PC-3 (cell line): Measurements from ENCODE around the gene SOX18. TPM values are rescaled to one million over a fixed set of nuclear protein-coding genes. Genes with fewer than 3 reads are reported as not detected.

ENCODE experiments used
- ATAC-seq: fragments of 200-7000 bp; cut with Tn5 transposase; 2 replicates; pipeline ENCODE4 v1.9.1; 2020; ENCODE audit warnings: mild to moderate bottlenecking, moderate library complexity
- BruUV-seq: library from RNA; stranded (reverse); fragments of 400-500 nt; replicated peaks from 2 replicates; lab custom pipeline; 2021; lab: Mats Ljungman, UMichigan
- CTCF ChIA-PET: fragments of 300-600 bp; sonication (Branson Sonifier 250); formaldehyde crosslinking; loops from one replicate; lab custom pipeline; 2022; ENCODE audit warnings: antibody characterized with exemption; lab: Charles Lee
- POLR2A ChIA-PET: fragments of 300-600 bp; sonication (Branson Sonifier 250); formaldehyde crosslinking; loops from one replicate; lab custom pipeline; 2022; ENCODE audit warnings: antibody characterized with exemption; ENCODE audit not compliant: unreplicated experiment; lab: Charles Lee
- DNase-seq: peaks from one replicate; pipeline ENCODE4 v3.0.0-alpha.2; 2015
- H2AFZ ChIP-seq: fragments of 300-600 bp; sonication (generic); 2 replicates; pipeline ENCODE4 v1.6.0; 2016; ENCODE audit warnings: antibody characterized with exemption, low read length
- H3F3A ChIP-seq: fragments of 300-600 bp; sonication (generic); one replicate; pipeline ENCODE4 v1.6.0; 2017; ENCODE audit warnings: antibody characterized with exemption, low read length, control low read depth, mild to moderate bottlenecking; ENCODE audit not compliant: unreplicated experiment
- H3K27ac ChIP-seq: fragments of 300-600 bp; sonication (generic); 2 replicates; pipeline ENCODE4 v1.5.1; 2016; ENCODE audit warnings: mild to moderate bottlenecking, low read length
- H3K27me3 ChIP-seq: fragments of 300-600 bp; sonication (generic); 2 replicates; pipeline ENCODE4 v1.6.1; 2016; ENCODE audit warnings: low read length, mixed read lengths
- H3K36me3 ChIP-seq: fragments of 300-600 bp; sonication (generic); 2 replicates; pipeline ENCODE4 v1.6.1; 2016; ENCODE audit warnings: low read depth, mixed run types, low read length, mixed read lengths
- H3K4me1 ChIP-seq: fragments of 300-600 bp; sonication (generic); 2 replicates; pipeline ENCODE4 v1.5.1; 2016; ENCODE audit warnings: low read length; ENCODE audit not compliant: insufficient read depth
- H3K4me2 ChIP-seq: fragments of 300-600 bp; sonication (generic); 2 replicates; pipeline ENCODE4 v1.6.0; 2016; ENCODE audit warnings: low read length
- H3K4me3 ChIP-seq: fragments of 300-600 bp; sonication (generic); 2 replicates; pipeline ENCODE4 v1.5.1; 2016; ENCODE audit warnings: mild to moderate bottlenecking, low read length, mixed read lengths
- H3K79me2 ChIP-seq: fragments of 300-600 bp; sonication (generic); 2 replicates; pipeline ENCODE4 v1.6.1; 2017; ENCODE audit warnings: low read length, mixed read lengths
- H3K9ac ChIP-seq: fragments of 300-600 bp; sonication (generic); 2 replicates; pipeline ENCODE4 v1.6.0; 2016; ENCODE audit warnings: mild to moderate bottlenecking, low read length
- H3K9me2 ChIP-seq: fragments of 300-600 bp; sonication (generic); replicated peaks from 2 replicates; pipeline ENCODE4 v1.6.1; 2016; ENCODE audit warnings: mixed run types, low read length, mixed read lengths
- H3K9me3 ChIP-seq: fragments of 300-600 bp; sonication (generic); 2 replicates; pipeline ENCODE4 v1.6.1; 2016; ENCODE audit warnings: low read length, mixed read lengths
- H4K20me1 ChIP-seq: fragments of 300-600 bp; sonication (generic); 2 replicates; pipeline ENCODE4 v1.6.1; 2016; ENCODE audit warnings: low read length, mixed read lengths
- EZH2 ChIP-seq: fragments of 300-600 bp; sonication (generic); IDR thresholded peaks from one replicate; pipeline ENCODE4 v1.6.1; 2017; ENCODE audit warnings: antibody characterized with exemption, mild to moderate bottlenecking, low read length; ENCODE audit not compliant: unreplicated experiment
- EZH2phosphoT487 ChIP-seq: fragments of 300-600 bp; sonication (generic); IDR thresholded peaks from 2 replicates; pipeline ENCODE4 v1.6.1; 2018; ENCODE audit warnings: mild to moderate bottlenecking, antibody characterized with exemption, low read length, borderline replicate concordance
- intact Hi-C: fragments of 100-400 bp; cut with micrococcal nuclease; formaldehyde crosslinking; loops from 2 replicates; pipeline ENCODE4 v1.9.0; 2023
- total RNA-seq: library from RNA; depleted of rRNA; stranded (reverse); fragments of >200 nt; gene quantifications from 2 replicates; pipeline ENCODE4 v1.2.3, GENCODE V29; 2014
- TF ChIP-seq, protein P1 (sequence below): fragments of 300-600 bp; sonication (generic); conservative IDR thresholded peaks from 2 replicates; pipeline ENCODE4 v1.5.1; 2017; ENCODE audit warnings: antibody characterized with exemption, low read depth, mild to moderate bottlenecking, low read length

The SOX18 gene
- total RNA-seq, 1 experiment from 2014 or later: 1.5 TPM

DNA sequence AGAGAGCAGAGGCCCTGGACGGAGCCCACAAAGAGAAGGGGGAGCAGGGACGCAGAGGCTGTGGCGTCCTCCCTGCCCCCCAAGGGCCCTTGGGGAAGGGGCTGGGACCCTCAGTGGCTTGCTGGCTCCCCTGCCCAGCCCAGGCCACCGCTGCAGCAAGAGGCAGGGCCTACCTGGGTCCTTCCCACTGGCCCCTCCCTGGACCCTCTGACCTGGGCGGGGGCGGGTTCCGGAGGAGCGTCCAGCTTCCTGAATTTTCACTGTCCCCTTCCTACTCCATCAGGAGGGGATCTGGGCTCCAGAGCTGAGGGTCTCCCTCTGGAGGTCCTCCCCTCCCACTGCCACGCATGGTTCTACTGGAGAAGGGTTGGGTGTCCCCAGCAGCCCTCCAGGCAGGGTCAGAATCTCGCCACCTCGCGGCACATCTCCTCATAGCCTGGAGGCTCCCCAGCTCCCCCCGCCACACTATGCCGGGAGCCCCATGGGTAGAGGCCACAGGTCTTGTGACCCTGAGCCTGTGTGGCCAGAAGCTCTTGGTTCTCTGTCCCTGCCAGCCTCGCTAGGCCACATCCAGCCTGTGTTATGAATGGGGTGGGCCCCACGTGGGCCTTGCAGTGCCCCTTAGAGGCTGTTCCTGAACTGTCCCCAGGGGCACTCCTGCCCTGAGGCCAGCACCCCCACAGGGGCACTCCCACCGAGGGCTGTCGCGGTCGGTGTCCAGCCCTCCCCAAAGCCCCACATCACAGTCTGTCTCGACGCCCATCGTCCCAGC is 1.0 kb upstream of the SOX18 start:
- no peaks in the 10 kb centered on the region for H4K20me1 ChIP-seq
- H3K4me2 ChIP-seq: no peak overlapping the region
- no peaks in the 10 kb centered on the region for H3K79me2 ChIP-seq
- POLR2A ChIA-PET: no interaction called here
- no peaks in the 10 kb centered on the region for H3F3A ChIP-seq
- H3K27me3 ChIP-seq: no peaks in the 10 kb centered on the region
- no TSS peak for BruUV-seq
- H3K36me3 ChIP-seq: no peaks in the 10 kb centered on the region
- no peak overlapping the region for H3K9ac ChIP-seq
- H3K9me3 ChIP-seq: no peaks in the 10 kb centered on the region
- H2AFZ ChIP-seq: no peak overlapping the region
- no peak overlapping the region for H3K4me3 ChIP-seq
- no peak for DNase-seq
- intact Hi-C loops: no loop called here
- no peak for ATAC-seq
- TF ChIP-seq, protein P1, sequence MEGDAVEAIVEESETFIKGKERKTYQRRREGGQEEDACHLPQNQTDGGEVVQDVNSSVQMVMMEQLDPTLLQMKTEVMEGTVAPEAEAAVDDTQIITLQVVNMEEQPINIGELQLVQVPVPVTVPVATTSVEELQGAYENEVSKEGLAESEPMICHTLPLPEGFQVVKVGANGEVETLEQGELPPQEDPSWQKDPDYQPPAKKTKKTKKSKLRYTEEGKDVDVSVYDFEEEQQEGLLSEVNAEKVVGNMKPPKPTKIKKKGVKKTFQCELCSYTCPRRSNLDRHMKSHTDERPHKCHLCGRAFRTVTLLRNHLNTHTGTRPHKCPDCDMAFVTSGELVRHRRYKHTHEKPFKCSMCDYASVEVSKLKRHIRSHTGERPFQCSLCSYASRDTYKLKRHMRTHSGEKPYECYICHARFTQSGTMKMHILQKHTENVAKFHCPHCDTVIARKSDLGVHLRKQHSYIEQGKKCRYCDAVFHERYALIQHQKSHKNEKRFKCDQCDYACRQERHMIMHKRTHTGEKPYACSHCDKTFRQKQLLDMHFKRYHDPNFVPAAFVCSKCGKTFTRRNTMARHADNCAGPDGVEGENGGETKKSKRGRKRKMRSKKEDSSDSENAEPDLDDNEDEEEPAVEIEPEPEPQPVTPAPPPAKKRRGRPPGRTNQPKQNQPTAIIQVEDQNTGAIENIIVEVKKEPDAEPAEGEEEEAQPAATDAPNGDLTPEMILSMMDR: no peak
- TF ChIP-seq EZH2phosphoT487 (no peak), EZH2 (no peak)
- H3K9me2 ChIP-seq: no peaks in the 10 kb centered on the region
- CTCF ChIA-PET: interaction anchor here (0.5 kb wide), 1 partner anchor 12 kb away, joined by 5 read pairs; the partner anchor contains the start of gene TCEA2
- H3K4me1 ChIP-seq: peaks cover 7% of the 10 kb centered on the region
- H3K27ac ChIP-seq: no peak overlapping the region

DNA sequence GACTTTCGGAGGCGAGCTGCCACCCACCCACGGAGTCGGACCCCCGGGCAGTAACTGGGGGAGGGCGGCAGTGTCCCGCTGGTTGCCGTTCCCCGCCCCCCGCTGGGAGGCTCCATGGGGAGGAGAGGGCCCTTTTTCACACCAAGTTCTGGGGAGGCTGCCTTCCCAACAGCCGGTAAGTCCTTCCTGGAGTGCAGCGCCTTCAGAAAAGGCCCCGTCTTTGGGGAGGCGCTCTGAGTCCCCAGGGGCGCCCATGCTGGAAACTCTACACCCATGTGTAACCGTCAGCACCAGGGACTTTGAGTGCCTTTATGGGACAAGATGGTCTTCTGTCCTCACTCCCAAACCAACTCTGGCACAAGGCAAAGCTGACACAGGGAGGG is 430 bp upstream of the SOX18 start:
- Histone ChIP-seq H3K27me3 (no peaks in the 10 kb centered on the region), H2AFZ (no peak overlapping the region), H4K20me1 (no peaks in the 10 kb centered on the region), H3K36me3 (no peaks in the 10 kb centered on the region), H3F3A (no peaks in the 10 kb centered on the region), H3K9ac (no peak overlapping the region), H3K4me1 (peaks cover 13% of the 10 kb centered on the region), H3K79me2 (no peaks in the 10 kb centered on the region), H3K27ac (no peak overlapping the region), H3K9me2 (no peaks in the 10 kb centered on the region), H3K4me3 (no peak overlapping the region), H3K4me2 (peak overlapping the region; percentile 60), H3K9me3 (no peaks in the 10 kb centered on the region)
- POLR2A ChIA-PET: no interaction called here
- DNase-seq (no peak), ATAC-seq (no peak)
- CTCF ChIA-PET: no interaction called here
- TF ChIP-seq EZH2 (no peak), EZH2phosphoT487 (no peak)
- TF ChIP-seq, protein P1: no peak
- BruUV-seq: no TSS peak
- intact Hi-C loops: no loop called here

DNA sequence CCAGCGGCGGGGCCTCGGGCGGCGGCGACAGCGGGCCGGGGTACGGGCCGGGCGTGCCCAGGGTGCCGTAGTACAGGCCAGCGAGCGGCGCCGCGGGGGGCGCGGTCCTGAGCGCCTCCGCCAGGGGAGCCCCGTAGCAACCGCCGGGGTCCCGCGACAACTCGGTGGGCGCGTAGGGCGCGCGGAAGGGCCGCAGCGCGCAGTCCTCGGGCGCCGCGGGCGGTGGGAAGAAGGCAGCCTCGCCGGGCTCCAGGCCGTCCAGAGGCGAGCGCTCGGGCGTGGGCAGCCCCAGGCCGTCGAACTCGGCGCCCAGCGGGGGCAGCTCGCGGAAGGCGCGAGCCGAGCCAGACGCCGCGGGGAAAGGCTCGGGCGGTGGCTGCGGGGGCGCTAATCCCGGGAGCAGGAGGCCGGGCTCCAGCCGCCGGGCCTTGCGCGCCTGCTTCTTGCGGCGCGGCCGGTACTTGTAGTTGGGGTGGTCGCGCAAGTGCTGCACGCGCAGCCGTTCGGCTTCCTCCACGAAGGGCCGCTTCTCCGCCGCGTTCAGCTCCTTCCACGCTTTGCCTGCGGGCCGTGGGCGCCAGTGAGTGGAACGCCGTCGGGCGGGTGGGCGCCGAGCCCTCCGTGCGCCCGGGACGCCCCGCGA is 916 bp downstream of the SOX18 start:
- Histone ChIP-seq H3K27me3 (no peaks in the 10 kb centered on the region), H3K9me2 (no peaks in the 10 kb centered on the region), H3F3A (peaks cover 5% of the 10 kb centered on the region), H3K4me2 (no peak overlapping the region), H3K4me3 (no peak overlapping the region), H3K9me3 (no peaks in the 10 kb centered on the region), H3K36me3 (no peaks in the 10 kb centered on the region), H3K9ac (no peak overlapping the region), H3K4me1 (peaks cover 20% of the 10 kb centered on the region), H3K79me2 (no peaks in the 10 kb centered on the region), H3K27ac (no peak overlapping the region), H4K20me1 (no peaks in the 10 kb centered on the region), H2AFZ (no peak overlapping the region)
- CTCF ChIA-PET: no interaction called here
- POLR2A ChIA-PET: no interaction called here
- DNase-seq (no peak), ATAC-seq (no peak)
- BruUV-seq: no TSS peak
- TF ChIP-seq, protein P1: no peak
- TF ChIP-seq EZH2 (no peak), EZH2phosphoT487 (no peak)
- intact Hi-C loops: no loop called here
